Measurements from ENCODE around the gene PARP1.

GRCh38 chr1:226450688-226451087 lies 42.8 kb upstream of the PARP1 start:
- TF ChIP-seq POLR2A (IDR thresholded peaks at IDR 0.05; ENCODE audit: low read depth, low read length) (no peak), POLR2AphosphoS5 (IDR thresholded peaks at IDR 0.05; ENCODE audit: low read depth, low read length) (no peak), TAF1 (IDR thresholded peaks at IDR 0.05; ENCODE audit: low read depth, low read length) (no peak), PAX5 (IDR thresholded peaks at IDR 0.05; ENCODE audit: insufficient read depth, low read length, severe bottlenecking) (no peak)

Measured in GM12891 (cell line).